Fibroblast of the aortic adventitia (primary cell): ENCODE data around the gene PRPS2. TPM values are rescaled to one million over a fixed set of nuclear protein-coding genes. Genes with fewer than 3 reads are reported as not detected.

Source experiments
- DNase-seq: peaks from one replicate; pipeline ENCODE4 v3.0.0-alpha.2; 2010; ENCODE audit warnings: low read depth
- H3K4me3 ChIP-seq: 2 replicates; pipeline ENCODE4 v1.5.1; 2011; ENCODE audit warnings: low read depth, mild to moderate bottlenecking, control low read depth, low read length, moderate library complexity
- CTCF ChIP-seq: IDR thresholded peaks from 2 replicates; pipeline ENCODE4 v1.5.1; 2011; ENCODE audit warnings: mild to moderate bottlenecking, low read length, control low read depth, inconsistent platforms; ENCODE audit not compliant: insufficient read depth
- total RNA-seq: library from RNA; depleted of rRNA; stranded (reverse); fragments of >200 nt; gene quantifications from 2 replicates; pipeline ENCODE4 v1.2.3, GENCODE V29; 2012; ENCODE audit warnings: low replicate concordance

The PRPS2 gene
- total RNA-seq, result 7.9 and 37.7 TPM in 2 replicates

- peak; percentile 22 for DNase-seq
- no peak for TF ChIP-seq CTCF
- peak within 1 kb of the TSS; percentile 75 for H3K4me3 ChIP-seq
Observed at GRCh38 chrX:12791257-12792228, at the start of gene PRPS2. Gene PRPS2, plus strand, starts transcription at chrX:12791412. Its CDS starts 86 bp downstream, at chrX:12791498.

GRCh38 chrX:12741416-12741815 is 49.8 kb upstream of the PRPS2 start:
- no peak for TF ChIP-seq CTCF
- no peak overlapping the region for H3K4me3 ChIP-seq
- no peak for DNase-seq

GRCh38 chrX:12747433-12747832 is 43.8 kb upstream of the PRPS2 start:
- H3K4me3 ChIP-seq, result no peak overlapping the region
- DNase-seq, result no peak
- TF ChIP-seq CTCF, result no peak

GRCh38 chrX:12751887-12752286 is 39.3 kb upstream of the PRPS2 start:
- H3K4me3 ChIP-seq, result no peak overlapping the region
- DNase-seq, result no peak
- TF ChIP-seq CTCF, result no peak

- H3K4me3 ChIP-seq, result no peak overlapping the region
- TF ChIP-seq CTCF, result no peak
- DNase-seq, result no peak
Observed at GRCh38 chrX:12753366-12753765, 37.8 kb upstream of the PRPS2 start.

- no peak overlapping the region for H3K4me3 ChIP-seq
- TF ChIP-seq CTCF, result no peak
- DNase-seq, result no peak
Observed at GRCh38 chrX:12758291-12758690, 32.9 kb upstream of the PRPS2 start.
